ENCODE results near the gene NBPF9.
"Not testable (repeated sequence)": the region's sequence is repeated elsewhere in the genome, so short reads cannot be mapped to it uniquely, and the experiment has no call there.

NBPF9 gene

DNA sequence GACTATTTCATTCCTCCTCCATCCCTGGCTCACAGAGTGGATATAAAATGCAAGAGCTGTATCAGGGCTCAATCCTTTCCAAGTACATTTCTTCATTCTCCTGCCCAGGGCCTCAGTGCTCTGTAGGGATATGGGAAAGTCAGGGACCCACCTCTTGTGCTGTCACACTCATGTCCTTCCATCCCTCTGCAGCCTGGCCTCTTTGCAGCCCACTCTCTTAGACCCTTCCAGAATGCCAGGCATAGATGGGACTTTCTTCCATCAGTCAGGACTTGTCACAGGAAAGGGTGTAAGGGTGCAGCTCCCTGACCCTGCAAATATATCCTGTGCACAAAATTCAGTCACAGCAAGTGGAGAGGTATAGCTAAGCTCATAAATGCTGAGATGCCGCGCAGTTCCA lies 86.7 kb downstream of the NBPF9 start:
- DNase-seq (ENCODE audit: extremely low spot score); CTCF ChIA-PET; POLR2A ChIA-PET: not testable (repeated sequence)

DNA sequence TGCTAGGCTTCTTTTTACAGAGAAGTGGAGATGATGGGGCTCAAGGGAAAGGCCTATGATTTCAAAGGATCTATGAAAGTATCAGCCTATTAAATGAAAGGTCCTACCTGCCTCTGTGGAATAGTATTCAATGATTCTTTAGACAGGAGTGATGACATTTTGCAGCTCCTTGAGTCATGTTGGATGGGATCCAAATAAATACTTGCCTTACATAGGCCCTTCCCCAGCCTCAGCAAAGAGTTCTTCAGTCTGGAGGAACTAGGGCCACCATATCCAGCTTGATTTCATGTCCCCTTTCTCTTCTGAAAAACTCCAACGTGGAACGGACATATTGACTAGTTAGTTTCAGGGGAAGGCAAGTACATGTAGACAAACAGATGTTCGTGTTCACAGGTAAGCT lies 87.8 kb downstream of the NBPF9 start:
- CTCF ChIA-PET; POLR2A ChIA-PET; DNase-seq (ENCODE audit: extremely low spot score): not testable (repeated sequence)

DNA sequence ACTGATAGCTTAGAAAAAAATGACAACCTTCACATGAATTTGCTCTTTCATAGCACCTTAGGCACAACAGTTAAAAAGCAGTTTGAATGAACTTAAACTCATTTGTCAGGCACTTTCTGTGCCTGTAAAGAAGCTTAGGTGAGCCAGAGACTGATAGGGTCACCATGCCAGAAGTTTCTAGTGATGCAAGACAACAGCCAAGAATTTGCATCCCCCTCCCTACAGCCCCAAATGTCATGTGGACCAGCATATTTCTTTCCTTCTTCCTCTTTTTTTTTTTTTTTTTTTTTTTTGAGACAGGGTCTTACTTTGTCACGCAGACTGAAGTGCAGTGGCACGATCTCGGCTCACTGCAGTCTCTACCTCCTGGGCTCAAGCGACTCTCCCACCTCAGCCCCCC lies 89.8 kb downstream of the NBPF9 start:
- CTCF ChIA-PET; DNase-seq (ENCODE audit: extremely low spot score); POLR2A ChIA-PET: not testable (repeated sequence)

DNA sequence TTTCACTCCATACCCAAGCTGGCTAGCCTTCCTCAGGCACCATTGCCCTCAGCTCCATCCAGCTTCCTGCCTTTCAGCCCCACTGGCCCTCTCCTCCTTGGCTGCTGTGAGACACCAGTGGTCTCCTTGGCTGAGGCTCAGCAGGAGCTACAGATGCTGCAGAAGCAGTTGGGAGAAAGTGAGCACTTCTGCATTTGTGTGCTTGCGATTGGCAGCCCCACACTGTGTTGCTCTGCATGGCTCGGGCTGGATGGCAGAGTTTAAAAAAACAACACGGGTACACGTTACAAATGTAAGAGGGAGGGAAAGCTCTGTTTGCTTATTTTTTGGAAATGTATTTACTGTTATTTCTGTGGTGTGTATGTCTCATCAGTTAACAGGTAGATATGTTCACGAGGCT lies 90.8 kb downstream of the NBPF9 start:
- CTCF ChIA-PET; POLR2A ChIA-PET; DNase-seq (ENCODE audit: extremely low spot score): not testable (repeated sequence)

DNA sequence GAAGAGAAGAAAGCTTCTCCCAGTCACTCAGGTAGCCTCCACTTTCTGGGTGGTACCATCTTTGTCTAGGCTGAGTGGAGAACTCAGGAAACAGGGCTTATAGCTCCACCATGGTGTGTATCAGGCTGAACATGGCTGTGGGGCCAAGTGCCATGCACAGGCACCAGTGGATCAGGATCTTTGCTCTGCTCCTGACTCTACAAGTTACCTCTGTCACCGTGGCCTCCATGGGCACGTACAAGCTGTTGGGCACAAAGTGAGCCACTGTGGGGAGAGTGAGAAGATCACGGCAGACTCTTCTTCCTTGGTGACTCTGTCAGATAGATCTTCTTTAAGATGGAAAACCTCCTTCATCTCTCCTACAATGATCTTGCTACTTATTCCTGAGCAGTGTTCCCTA lies 93.6 kb downstream of the NBPF9 start:
- CTCF ChIA-PET; POLR2A ChIA-PET; DNase-seq (ENCODE audit: extremely low spot score): not testable (repeated sequence)

DNA sequence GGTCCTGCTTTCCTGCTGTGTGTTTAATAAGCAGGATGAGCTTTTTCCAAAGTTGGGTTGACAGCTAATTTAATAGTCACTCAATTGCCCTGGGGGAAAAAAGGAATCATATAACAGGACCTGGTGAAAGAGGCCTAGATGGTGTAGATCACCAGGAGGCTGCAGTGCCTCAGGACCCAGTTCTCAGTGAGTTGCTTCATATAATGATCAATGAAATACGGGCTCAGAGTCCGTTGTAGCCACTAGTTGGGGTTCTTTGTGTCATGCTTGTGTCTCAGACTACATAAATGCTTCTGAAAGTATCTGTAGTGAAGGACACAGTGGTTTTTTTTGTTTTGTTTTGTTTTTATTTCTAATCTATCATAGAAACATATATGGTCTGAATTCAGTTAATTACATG lies 94.6 kb downstream of the NBPF9 start:
- DNase-seq (ENCODE audit: extremely low spot score); CTCF ChIA-PET; POLR2A ChIA-PET: not testable (repeated sequence)

DNA sequence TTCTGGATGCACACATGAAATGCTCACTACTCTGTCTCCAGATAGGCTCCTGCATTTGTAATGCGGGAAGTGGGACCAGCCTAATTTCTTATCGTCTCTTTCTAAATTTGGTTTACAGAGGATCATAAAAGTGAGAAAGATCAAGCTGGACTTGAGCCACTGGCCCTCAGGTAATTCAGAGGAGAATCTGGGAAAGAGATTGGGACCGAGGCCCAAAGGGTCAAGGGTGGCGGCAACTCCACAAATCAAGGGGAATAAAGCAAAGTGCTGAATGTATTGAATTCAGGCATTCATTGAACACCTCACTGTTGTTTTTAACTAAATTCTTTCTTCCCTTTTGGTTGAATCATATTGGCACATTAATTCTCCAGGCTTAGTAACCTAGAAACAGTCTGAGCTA lies 95.0 kb downstream of the NBPF9 start:
- POLR2A ChIA-PET, result not testable (repeated sequence)

More for the DNA sequence above, 95.0 kb downstream of the NBPF9 start:
- DNase-seq (ENCODE audit: extremely low spot score); CTCF ChIA-PET: not testable (repeated sequence)
